ENCODE data around the gene DNAJA3. TPM values are rescaled to one million over a fixed set of nuclear protein-coding genes. Genes with fewer than 3 reads are reported as not detected.

DNAJA3 gene
- total and polyA plus RNA-seq, 3 donors from 2014 or later, result 56.0 to 88.3 (median 80.2) TPM

DNA sequence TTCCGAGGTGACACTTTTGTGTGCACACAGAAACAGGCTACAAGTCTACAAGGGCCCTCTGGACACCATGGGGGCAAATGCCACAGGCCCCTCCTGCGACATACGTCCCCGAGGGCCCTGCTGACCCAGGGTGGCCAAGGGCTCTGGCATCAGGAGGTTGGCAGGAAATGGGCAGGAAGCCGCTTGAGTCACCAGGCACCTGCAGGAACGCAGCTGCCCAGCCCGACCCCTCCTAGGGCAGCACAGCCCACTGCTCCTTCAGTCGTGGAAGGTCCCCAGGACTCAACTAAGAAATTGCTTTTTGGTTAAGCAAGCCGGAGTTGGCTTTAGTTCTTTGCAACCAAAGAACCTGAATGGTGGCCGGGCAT is 17.4 kb upstream of the DNAJA3 start:
- no peaks in the 10 kb centered on the region for H3K36me3 ChIP-seq (ENCODE audit: low read depth, missing control alignments)
- DNase-seq, result no peak
- H3K27ac ChIP-seq, result no peak overlapping the region

GRCh38 chr16:4409081-4409932 is 16.4 kb upstream of the DNAJA3 start:
- intact Hi-C loops (cut with DNase I; ENCODE audit: low total_unique reads), result no loop called here
- no peak for TF ChIP-seq POLR2A (IDR thresholded peaks at IDR 0.05)
- TF ChIP-seq, protein P1, sequence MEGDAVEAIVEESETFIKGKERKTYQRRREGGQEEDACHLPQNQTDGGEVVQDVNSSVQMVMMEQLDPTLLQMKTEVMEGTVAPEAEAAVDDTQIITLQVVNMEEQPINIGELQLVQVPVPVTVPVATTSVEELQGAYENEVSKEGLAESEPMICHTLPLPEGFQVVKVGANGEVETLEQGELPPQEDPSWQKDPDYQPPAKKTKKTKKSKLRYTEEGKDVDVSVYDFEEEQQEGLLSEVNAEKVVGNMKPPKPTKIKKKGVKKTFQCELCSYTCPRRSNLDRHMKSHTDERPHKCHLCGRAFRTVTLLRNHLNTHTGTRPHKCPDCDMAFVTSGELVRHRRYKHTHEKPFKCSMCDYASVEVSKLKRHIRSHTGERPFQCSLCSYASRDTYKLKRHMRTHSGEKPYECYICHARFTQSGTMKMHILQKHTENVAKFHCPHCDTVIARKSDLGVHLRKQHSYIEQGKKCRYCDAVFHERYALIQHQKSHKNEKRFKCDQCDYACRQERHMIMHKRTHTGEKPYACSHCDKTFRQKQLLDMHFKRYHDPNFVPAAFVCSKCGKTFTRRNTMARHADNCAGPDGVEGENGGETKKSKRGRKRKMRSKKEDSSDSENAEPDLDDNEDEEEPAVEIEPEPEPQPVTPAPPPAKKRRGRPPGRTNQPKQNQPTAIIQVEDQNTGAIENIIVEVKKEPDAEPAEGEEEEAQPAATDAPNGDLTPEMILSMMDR (IDR thresholded peaks at IDR 0.05), result no peak
- Histone ChIP-seq H3K36me3 (ENCODE audit: low read depth, missing control alignments) (no peaks in the 10 kb centered on the region), H3K4me1 (peaks cover 39% of the 10 kb centered on the region), H3K9me3 (no peaks in the 10 kb centered on the region), H3K4me3 (no peak overlapping the region), H3K27me3 (no peaks in the 10 kb centered on the region), H3K27ac (no peak overlapping the region)
- 81 to 91% methylated on average over 13 to 19 of the region's 19 CpGs for WGBS, 2 donors
- DNase-seq, result no peak

More for the DNA sequence above, 17.4 kb upstream of the DNAJA3 start:
- peaks cover 39% of the 10 kb centered on the region for H3K4me1 ChIP-seq
- WGBS, 2 donors, result 83 to 87% methylated on average over 3 to 10 of the region's 10 CpGs
- no peaks in the 10 kb centered on the region for H3K9me3 ChIP-seq
- H3K27me3 ChIP-seq, result no peaks in the 10 kb centered on the region
- H3K4me3 ChIP-seq, result no peak overlapping the region
- intact Hi-C loops (cut with DNase I; ENCODE audit: low total_unique reads), result no loop called here
- TF ChIP-seq, protein P1 (IDR thresholded peaks at IDR 0.05), result no peak
- TF ChIP-seq POLR2A (IDR thresholded peaks at IDR 0.05), result no peak

GRCh38 chr16:4410335-4411075 is 15.2 kb upstream of the DNAJA3 start:
- intact Hi-C loops (cut with DNase I; ENCODE audit: low total_unique reads), result no loop called here
- TF ChIP-seq POLR2A (IDR thresholded peaks at IDR 0.05), result no peak
- TF ChIP-seq, protein P1 (IDR thresholded peaks at IDR 0.05), result no peak
- peaks cover 48% of the 10 kb centered on the region for H3K4me1 ChIP-seq
- H3K9me3 ChIP-seq, result no peaks in the 10 kb centered on the region
- peak; percentile 70 for DNase-seq
- H3K4me3 ChIP-seq, result no peak overlapping the region
- WGBS, 2 donors, result 71 to 73% methylated on average over 15 of the region's 15 CpGs
- peak overlapping the region in 1 of 2 donors; percentile 61 for H3K27ac ChIP-seq
- no peaks in the 10 kb centered on the region for H3K36me3 ChIP-seq (ENCODE audit: low read depth, missing control alignments)
- H3K27me3 ChIP-seq, result no peaks in the 10 kb centered on the region

DNA sequence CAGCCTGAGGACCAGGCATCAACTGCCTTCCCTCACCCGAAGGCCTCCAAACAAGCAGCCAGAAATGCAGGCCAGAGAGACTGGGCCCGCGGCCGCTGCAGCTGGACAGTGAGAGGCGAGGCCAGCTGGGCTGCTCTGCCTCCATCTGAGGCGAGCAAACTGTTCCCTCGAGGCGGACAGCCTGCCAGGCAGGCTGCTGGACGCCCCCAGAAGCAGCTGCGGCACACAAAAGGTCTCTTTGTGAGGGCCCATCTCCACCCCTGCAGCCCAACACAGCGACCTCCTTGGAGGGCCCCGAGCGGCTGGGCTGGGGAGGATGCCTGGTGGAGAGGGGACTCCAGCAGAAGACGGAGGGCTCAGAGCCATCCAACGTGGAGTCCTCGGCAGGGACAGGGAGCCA is 14.0 kb upstream of the DNAJA3 start:
- intact Hi-C loops (cut with DNase I; ENCODE audit: low total_unique reads), result no loop called here
- H3K4me1 ChIP-seq, result peaks cover 48% of the 10 kb centered on the region
- no peaks in the 10 kb centered on the region for H3K9me3 ChIP-seq
- H3K27ac ChIP-seq, result peak overlapping the region; percentile 59 to 61
- TF ChIP-seq, protein P1 (IDR thresholded peaks at IDR 0.05), result no peak
- TF ChIP-seq POLR2A (IDR thresholded peaks at IDR 0.05), result no peak
- no peaks in the 10 kb centered on the region for H3K36me3 ChIP-seq (ENCODE audit: low read depth, missing control alignments)
- H3K27me3 ChIP-seq, result no peaks in the 10 kb centered on the region
- 27 to 44% methylated on average over 10 to 16 of the region's 16 CpGs for WGBS, 2 donors
- no peak overlapping the region for H3K4me3 ChIP-seq
- DNase-seq, result peak; percentile 87

Measured in testis (tissue), 3 donors.